Peyer's patch (tissue), 4 donors: Measurements from ENCODE around the gene OR4X2. TPM values are rescaled to one million over a fixed set of nuclear protein-coding genes. Genes with fewer than 3 reads are reported as not detected.

ENCODE experiments used
- DNase-seq, 3 donors: peaks; one replicate each; pipeline ENCODE4 v3.0.0-alpha.2; 2017 to 2019
- H3K27ac ChIP-seq, 4 donors: fragments of 200-600 bp; sonication (generic); one replicate each; pipeline ENCODE4 v1.5.1; 2016 to 2019
- H3K27me3 ChIP-seq, 2 donors: fragments of 200-600 bp; sonication (generic); one replicate each; pipeline ENCODE4 v1.5.1; 2019
- H3K36me3 ChIP-seq, 3 donors: fragments of 200-600 bp; sonication (generic); one replicate each; pipeline ENCODE4 v1.5.1; 2016 to 2019
- H3K4me1 ChIP-seq, 4 donors: fragments of 200-600 bp; sonication (generic); one replicate each; pipeline ENCODE4 v1.5.1; 2016 to 2019
- H3K4me3 ChIP-seq, 4 donors: fragments of 200-600 bp; sonication (generic); 1 replicate in 3 of 4; 2 replicates in 1 of 4; pipeline ENCODE4 v1.5.1; 2016 to 2019; ENCODE audit warnings: mild to moderate bottlenecking in 1 of 4
- H3K9me3 ChIP-seq, 4 donors: fragments of 200-600 bp; sonication (generic); one replicate each; pipeline ENCODE4 v1.5.1; 2016 to 2019; ENCODE audit warnings: mild to moderate bottlenecking in 1 of 4
- CTCF ChIP-seq, 6 experiments: fragments of 450-650 bp in 4 of 6; fragments of 200-600 bp in 2 of 6; sonication (generic) in 1 of 6; IDR thresholded peaks; one replicate each; pipeline ENCODE4 v1.5.1; 2017 to 2019; ENCODE audit warnings: antibody characterized with exemption in 6 of 6, mild to moderate bottlenecking in 3 of 6, moderate library complexity in 1 of 6
- POLR2A ChIP-seq, 2 donors: fragments of 450-650 bp; IDR thresholded peaks; one replicate each; pipeline ENCODE4 v1.5.1; 2017; ENCODE audit warnings: antibody characterized with exemption in 2 of 2, mild to moderate bottlenecking in 2 of 2, moderate library complexity in 2 of 2
- total RNA-seq, 4 donors: library from RNA; depleted of rRNA; stranded (reverse); fragments of >200 nt; gene quantifications; one replicate each; pipeline ENCODE4 v1.1.0, GENCODE V29; 2016

Gene OR4X2
- total RNA-seq, 4 donors from 2014 or later, result not detected

- DNase-seq, result no peak
- TF ChIP-seq CTCF (IDR thresholded peaks at IDR 0.05) (no peak), POLR2A (IDR thresholded peaks at IDR 0.05) (no peak)
- no peaks in the 10 kb centered on the region for H3K4me1 ChIP-seq
- H3K27ac ChIP-seq, result no peak overlapping the region
- H3K4me3 ChIP-seq, result no peak overlapping the region
- H3K27me3 ChIP-seq, result no peaks in the 10 kb centered on the region
- H3K36me3 ChIP-seq, result no peaks in the 10 kb centered on the region
- no peaks in the 10 kb centered on the region for H3K9me3 ChIP-seq
Measured at GRCh38 chr11:48272606-48273005, 27.7 kb downstream of the OR4X2 start.

Other genes with a start within 250 kb of the OR4X2 start
- not detected for gene OR4B1, start 28.3 kb upstream of the OR4X2 start, total RNA-seq
- not detected for gene OR4X1, start 18.8 kb downstream of the OR4X2 start, total RNA-seq
- gene OR4S1, start 61.1 kb downstream of the OR4X2 start, total RNA-seq, result not detected
- gene OR4C3, start 79.8 kb downstream of the OR4X2 start, total RNA-seq, result not detected
- not detected for gene OR4C5, start 121.4 kb downstream of the OR4X2 start, total RNA-seq
- gene OR4A47, start 243.7 kb downstream of the OR4X2 start, total RNA-seq, result not detected